ENCODE results near the gene EGFR. TPM values are rescaled to one million over a fixed set of nuclear protein-coding genes. Genes with fewer than 3 reads are reported as not detected.
A peak's percentile ranks its signal among the peaks of the same experiment; 100 is the strongest.

The EGFR gene
- total RNA-seq, 2 donors from 2014 or later: 42.5 to 44.2 TPM

- Histone ChIP-seq H3K4me1 (no peaks in the 10 kb centered on the region), H3K36me3 (replicated peaks in 1 of 2; ENCODE audit: insufficient read depth in 1 of 2, low read depth in 2 of 2) (peaks cover 6 to 40% of the 10 kb centered on the region in 2 donors), H3K9me3 (no peaks in the 10 kb centered on the region), H3K27ac (no peak overlapping the region), H3K4me3 (no peak overlapping the region), H3K27me3 (no peaks in the 10 kb centered on the region)
- no peak for DNase-seq
- 75 to 89% methylated on average over 30 of the region's 30 CpGs for WGBS, 2 donors
- intact Hi-C loops (cut with DNase I): no loop called here
- ATAC-seq: no peak
- TF ChIP-seq POLR2A (IDR thresholded peaks at IDR 0.05): no peak
- TF ChIP-seq, protein P1, sequence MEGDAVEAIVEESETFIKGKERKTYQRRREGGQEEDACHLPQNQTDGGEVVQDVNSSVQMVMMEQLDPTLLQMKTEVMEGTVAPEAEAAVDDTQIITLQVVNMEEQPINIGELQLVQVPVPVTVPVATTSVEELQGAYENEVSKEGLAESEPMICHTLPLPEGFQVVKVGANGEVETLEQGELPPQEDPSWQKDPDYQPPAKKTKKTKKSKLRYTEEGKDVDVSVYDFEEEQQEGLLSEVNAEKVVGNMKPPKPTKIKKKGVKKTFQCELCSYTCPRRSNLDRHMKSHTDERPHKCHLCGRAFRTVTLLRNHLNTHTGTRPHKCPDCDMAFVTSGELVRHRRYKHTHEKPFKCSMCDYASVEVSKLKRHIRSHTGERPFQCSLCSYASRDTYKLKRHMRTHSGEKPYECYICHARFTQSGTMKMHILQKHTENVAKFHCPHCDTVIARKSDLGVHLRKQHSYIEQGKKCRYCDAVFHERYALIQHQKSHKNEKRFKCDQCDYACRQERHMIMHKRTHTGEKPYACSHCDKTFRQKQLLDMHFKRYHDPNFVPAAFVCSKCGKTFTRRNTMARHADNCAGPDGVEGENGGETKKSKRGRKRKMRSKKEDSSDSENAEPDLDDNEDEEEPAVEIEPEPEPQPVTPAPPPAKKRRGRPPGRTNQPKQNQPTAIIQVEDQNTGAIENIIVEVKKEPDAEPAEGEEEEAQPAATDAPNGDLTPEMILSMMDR (IDR thresholded peaks at IDR 0.05): no peak
Observed at GRCh38 chr7:55156919-55157763, 138.3 kb downstream of the EGFR start.

DNA sequence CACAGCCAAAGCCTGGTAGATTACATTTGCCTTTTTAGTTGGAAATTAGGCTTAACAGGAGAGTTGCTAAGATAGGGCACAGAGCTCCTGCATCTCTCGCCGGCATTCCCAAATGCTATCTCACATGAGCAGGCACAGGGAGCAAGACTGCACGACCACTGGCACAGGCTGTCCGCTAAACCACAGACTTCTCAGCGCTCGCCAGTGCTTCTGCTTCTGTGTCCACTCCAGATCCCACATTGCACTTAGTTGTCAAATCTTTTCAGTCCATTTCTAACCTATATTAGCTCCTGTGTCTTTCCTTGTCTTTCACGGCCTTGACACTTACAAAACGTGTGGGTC is 138.9 kb downstream of the EGFR start:
- peaks cover 6 to 40% of the 10 kb centered on the region in 2 donors for H3K36me3 ChIP-seq (replicated peaks in 1 of 2; ENCODE audit: insufficient read depth in 1 of 2, low read depth in 2 of 2)
- ATAC-seq (no peak), DNase-seq (no peak)

GRCh38 chr7:55158541-55159382 is 139.9 kb downstream of the EGFR start:
- WGBS, 2 donors: 86 to 94% methylated on average over 10 of the region's 10 CpGs
- Histone ChIP-seq H3K4me3 (no peak overlapping the region), H3K27ac (no peak overlapping the region), H3K36me3 (replicated peaks in 1 of 2; ENCODE audit: insufficient read depth in 1 of 2, low read depth in 2 of 2) (peaks cover 6 to 40% of the 10 kb centered on the region in 2 donors), H3K9me3 (no peaks in the 10 kb centered on the region), H3K27me3 (no peaks in the 10 kb centered on the region), H3K4me1 (no peaks in the 10 kb centered on the region)
- ATAC-seq (no peak), DNase-seq (no peak)
- intact Hi-C loops (cut with DNase I): no loop called here
- TF ChIP-seq POLR2A (IDR thresholded peaks at IDR 0.05): no peak
- TF ChIP-seq, protein P1 (IDR thresholded peaks at IDR 0.05): no peak

More for the DNA sequence above, 138.9 kb downstream of the EGFR start:
- WGBS, 2 donors: 75 to 80% methylated on average over 8 of the region's 8 CpGs
- Histone ChIP-seq H3K4me1 (no peaks in the 10 kb centered on the region), H3K27ac (no peak overlapping the region), H3K4me3 (no peak overlapping the region), H3K27me3 (no peaks in the 10 kb centered on the region), H3K9me3 (no peaks in the 10 kb centered on the region)
- no peak for TF ChIP-seq POLR2A (IDR thresholded peaks at IDR 0.05)
- intact Hi-C loops (cut with DNase I): no loop called here

GRCh38 chr7:55160539-55160938 is 141.7 kb downstream of the EGFR start:
- Histone ChIP-seq H3K36me3 (replicated peaks in 1 of 2; ENCODE audit: insufficient read depth in 1 of 2, low read depth in 2 of 2) (peaks cover 6 to 35% of the 10 kb centered on the region in 2 donors), H3K4me3 (no peak overlapping the region), H3K4me1 (no peaks in the 10 kb centered on the region), H3K27ac (no peak overlapping the region), H3K9me3 (no peaks in the 10 kb centered on the region), H3K27me3 (no peaks in the 10 kb centered on the region)
- whole genome bisulfite sequencing, 2 donors: 94 to 95% methylated on average over 4 of the region's 4 CpGs
- TF ChIP-seq, protein P1 (IDR thresholded peaks at IDR 0.05): no peak
- no peak for TF ChIP-seq POLR2A (IDR thresholded peaks at IDR 0.05)
- intact Hi-C loops (cut with DNase I): no loop called here
- ATAC-seq (no peak), DNase-seq (no peak)

DNA sequence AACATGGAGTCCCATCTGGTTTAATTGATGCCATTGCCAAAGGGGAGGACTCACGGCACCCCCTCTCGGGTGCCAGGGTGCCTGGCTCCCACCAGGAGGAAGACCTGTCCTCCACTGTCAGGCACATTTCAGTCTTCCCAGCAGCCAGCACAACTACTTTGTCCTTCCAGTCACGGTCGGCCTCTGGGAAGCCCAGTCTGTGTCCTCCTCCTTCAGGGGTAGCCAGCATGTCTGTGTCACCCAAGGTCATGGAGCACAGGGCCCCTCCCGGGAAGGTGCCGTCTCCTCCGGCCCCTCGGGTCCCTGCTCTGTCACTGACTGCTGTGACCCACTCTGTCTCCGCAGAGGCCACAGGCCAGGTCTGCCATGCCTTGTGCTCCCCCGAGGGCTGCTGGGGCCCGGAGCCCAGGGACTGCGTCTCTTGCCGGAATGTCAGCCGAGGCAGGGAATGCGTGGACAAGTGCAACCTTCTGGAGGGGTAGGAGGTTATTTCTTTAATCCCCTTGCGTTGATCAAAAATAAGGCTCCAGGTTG is 142.4 kb downstream of the EGFR start:
- Histone ChIP-seq H3K36me3 (replicated peaks in 1 of 2; ENCODE audit: insufficient read depth in 1 of 2, low read depth in 2 of 2) (peaks cover 3 to 34% of the 10 kb centered on the region in 2 donors), H3K9me3 (no peaks in the 10 kb centered on the region), H3K27ac (no peak overlapping the region), H3K4me3 (no peak overlapping the region), H3K27me3 (no peaks in the 10 kb centered on the region), H3K4me1 (no peaks in the 10 kb centered on the region)
- intact Hi-C loops (cut with DNase I): no loop called here
- no peak for DNase-seq
- WGBS, 2 donors: 92 to 93% methylated on average over 14 to 16 of the region's 16 CpGs
- TF ChIP-seq POLR2A (IDR thresholded peaks at IDR 0.05): peak in 1 of 3 donors; percentile 6
- TF ChIP-seq, protein P1 (IDR thresholded peaks at IDR 0.05): no peak
- no peak for ATAC-seq
